Measurements from ENCODE around the gene SPOCK3.

GRCh38 chr4:167105857-167106256 lies 128.4 kb downstream of the SPOCK3 start:
- TF ChIP-seq POLR2A (IDR thresholded peaks at IDR 0.05; ENCODE audit: low read depth, low read length) (no peak), POLR2AphosphoS5 (IDR thresholded peaks at IDR 0.05; ENCODE audit: low read depth, low read length) (no peak), TAF1 (IDR thresholded peaks at IDR 0.05; ENCODE audit: borderline replicate concordance, low read depth, low read length) (no peak)
